Left hindlimb (tissue), 1 donor: ENCODE data around the gene SYTL3.
A peak's percentile ranks its signal among the peaks of the same experiment; 100 is the strongest.

Experiments
- DNase-seq: peaks from one replicate; pipeline ENCODE4 v3.0.0-alpha.2; 2018

The SYTL3 gene

GRCh38 chr6:158703111-158703836 is 53.4 kb downstream of the SYTL3 start:
- peak; percentile 52 for DNase-seq

- DNase-seq, result peak; percentile 87
Measured at GRCh38 chr6:158703837-158704822, 54.3 kb downstream of the SYTL3 start.

- DNase-seq, result no peak
Measured at GRCh38 chr6:158705386-158706126, 55.7 kb downstream of the SYTL3 start.

- DNase-seq, result peak; percentile 76
Measured at GRCh38 chr6:158706369-158706982, 56.6 kb downstream of the SYTL3 start.

GRCh38 chr6:158707120-158707820 is 57.4 kb downstream of the SYTL3 start:
- no peak for DNase-seq

DNA sequence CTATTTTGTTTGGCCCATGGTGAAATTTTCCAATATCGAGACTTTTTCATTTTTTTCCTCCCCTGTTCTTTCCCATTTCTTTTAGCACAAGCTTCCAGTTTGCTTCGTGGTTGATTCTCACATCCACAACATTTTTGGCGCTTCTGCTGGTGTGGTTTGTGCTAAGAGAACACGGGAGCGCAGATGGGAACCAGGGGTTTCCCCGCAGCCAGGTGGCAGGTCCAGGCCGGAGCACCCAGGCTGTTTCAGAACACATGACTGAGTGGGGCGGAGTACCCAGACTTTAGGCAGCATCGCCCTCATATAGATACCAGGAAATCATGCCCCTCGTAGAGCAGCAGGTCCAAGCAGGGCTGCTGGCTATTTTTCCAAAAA is 58.0 kb downstream of the SYTL3 start:
- DNase-seq, result peak; percentile 54

DNA sequence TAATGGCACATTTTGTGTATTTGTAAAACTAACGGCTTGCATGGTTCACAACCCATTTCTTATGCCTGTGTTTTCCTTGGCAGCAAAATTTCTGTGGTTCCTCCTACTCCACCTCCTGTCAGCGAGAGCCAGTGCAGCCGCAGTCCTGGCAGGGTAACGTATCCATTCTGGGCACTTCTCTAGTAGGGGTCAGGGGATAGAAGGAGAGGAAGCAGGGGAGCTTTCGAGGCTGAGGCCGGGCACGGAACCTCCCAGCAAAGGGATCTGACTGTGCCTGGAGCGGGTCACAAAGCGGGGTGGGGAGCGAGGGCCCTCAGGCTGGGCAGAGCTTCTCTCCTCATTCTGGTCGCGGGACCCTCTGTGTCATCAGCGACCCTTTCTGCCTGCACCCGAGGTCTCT is 58.4 kb downstream of the SYTL3 start:
- DNase-seq, result peak; percentile 66

- no peak for DNase-seq
Measured at GRCh38 chr6:158709809-158710208, 60.0 kb downstream of the SYTL3 start.

DNA sequence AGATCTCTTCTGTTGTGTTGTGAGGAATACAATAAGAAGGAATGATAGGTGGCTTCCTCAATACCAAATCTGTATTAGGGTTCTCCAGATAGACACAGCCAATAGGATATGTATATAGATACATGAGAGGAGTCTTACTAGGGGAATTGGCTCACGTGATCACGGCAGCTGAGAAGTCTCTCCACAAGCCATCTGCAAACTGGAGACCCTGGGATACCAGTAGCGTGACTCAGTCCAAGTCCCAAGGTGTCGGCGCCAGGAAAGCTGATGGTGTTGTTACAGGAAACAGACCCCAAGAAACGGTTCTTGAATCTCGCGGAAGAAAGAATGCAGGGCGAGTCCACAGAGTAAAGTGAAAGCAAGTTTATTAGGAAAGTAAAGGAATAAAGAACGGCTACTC is 61.4 kb downstream of the SYTL3 start:
- no peak for DNase-seq

- no peak for DNase-seq
Measured at GRCh38 chr6:158713469-158713868, 63.6 kb downstream of the SYTL3 start.

- DNase-seq, result no peak
Measured at GRCh38 chr6:158714706-158715105, 64.9 kb downstream of the SYTL3 start.

- DNase-seq, result no peak
Measured at GRCh38 chr6:158715330-158716311, 65.8 kb downstream of the SYTL3 start.

- DNase-seq, result no peak
Measured at GRCh38 chr6:158717341-158718330, 67.8 kb downstream of the SYTL3 start.

- no peak for DNase-seq
Measured at GRCh38 chr6:158718461-158719046, 68.7 kb downstream of the SYTL3 start.

DNA sequence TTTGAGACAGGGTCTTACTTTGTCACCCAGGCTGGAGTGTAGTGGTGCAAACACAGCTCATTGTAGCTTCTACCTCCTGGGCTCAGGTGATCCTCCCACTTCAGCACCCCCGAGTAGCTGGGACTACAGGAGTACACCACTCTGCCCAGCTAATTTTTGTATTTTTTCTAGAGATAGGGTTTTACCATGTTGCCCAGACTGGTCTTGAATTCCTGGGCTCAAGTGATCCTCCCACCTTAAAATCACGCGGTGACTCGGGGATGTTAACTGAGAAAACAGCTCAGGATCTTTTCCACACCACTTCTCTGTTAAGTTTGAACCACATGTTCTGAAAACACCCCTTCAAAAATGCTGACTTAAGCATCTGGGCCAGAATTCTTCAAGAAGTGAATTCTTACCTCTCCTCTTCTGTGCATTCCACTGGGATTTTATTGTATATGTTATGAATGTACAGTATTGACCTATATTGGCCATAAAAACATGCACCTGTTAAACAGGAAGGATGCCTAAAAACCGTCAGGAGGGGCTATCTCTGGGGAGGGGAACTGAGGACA is 72.4 kb downstream of the SYTL3 start:
- no peak for DNase-seq

- DNase-seq, result no peak
Measured at GRCh38 chr6:158725704-158726103, 75.8 kb downstream of the SYTL3 start.

DNA sequence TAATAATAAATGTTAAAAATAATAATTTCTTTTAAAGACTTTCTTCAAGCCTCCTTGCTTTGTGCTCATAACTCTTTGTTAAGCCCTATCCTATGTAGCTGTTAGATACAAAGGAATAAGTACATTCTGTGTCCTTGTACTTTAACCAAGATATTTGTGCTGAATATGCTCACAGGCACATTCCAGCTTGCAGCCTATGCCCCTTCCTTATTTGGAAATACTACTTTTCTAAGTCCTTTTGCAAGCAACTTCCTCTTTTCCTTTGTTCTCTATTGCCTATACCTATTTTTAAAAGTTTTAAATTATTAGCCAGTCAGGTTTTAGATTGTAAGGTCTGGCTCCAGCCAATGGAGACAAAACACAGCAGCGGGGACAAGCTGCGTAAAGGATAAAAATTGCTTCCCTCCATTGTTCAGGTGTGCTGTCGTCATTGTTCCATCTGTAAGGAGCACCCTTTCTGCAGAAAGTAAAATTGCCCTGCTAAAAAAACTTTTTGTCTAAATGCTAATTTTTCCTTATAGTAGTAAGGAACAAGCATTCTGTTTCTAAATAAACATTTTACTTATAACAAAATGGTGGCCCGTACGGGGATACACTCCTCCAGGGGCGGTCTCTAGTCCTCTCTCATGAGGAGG is 80.2 kb downstream of the SYTL3 start:
- no peak for DNase-seq

GRCh38 chr6:158730541-158730907 is 80.7 kb downstream of the SYTL3 start:
- DNase-seq, result no peak
